ENCODE data around the gene CD163L1.

CD163L1 gene

DNA sequence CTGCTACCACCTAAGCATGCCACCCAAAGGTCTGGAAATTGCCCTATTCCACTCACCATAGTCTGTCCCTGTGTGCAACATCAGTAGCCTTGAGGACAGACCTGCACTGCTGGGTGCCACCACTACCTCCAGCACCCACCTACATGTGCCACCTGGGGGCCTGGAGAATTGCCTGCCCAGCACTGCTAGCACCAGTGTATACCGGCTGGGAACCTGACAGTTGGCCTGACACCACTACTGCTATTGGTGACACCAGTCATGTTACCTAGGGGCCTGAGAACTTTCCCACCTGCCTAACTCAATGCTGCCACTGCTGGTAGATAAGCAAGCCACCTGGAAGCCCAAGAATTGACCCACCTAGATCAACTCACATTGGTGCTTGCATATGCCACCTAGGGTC, 60.8 kb downstream of the CD163L1 start:
- no peak for TF ChIP-seq MYC (IDR thresholded peaks at IDR 0.05; ENCODE audit: low read depth, low read length)
- TF ChIP-seq, protein P1, sequence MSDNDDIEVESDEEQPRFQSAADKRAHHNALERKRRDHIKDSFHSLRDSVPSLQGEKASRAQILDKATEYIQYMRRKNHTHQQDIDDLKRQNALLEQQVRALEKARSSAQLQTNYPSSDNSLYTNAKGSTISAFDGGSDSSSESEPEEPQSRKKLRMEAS (IDR thresholded peaks at IDR 0.05; ENCODE audit: low read depth, low read length), result no peak
- TF ChIP-seq, protein P2, sequence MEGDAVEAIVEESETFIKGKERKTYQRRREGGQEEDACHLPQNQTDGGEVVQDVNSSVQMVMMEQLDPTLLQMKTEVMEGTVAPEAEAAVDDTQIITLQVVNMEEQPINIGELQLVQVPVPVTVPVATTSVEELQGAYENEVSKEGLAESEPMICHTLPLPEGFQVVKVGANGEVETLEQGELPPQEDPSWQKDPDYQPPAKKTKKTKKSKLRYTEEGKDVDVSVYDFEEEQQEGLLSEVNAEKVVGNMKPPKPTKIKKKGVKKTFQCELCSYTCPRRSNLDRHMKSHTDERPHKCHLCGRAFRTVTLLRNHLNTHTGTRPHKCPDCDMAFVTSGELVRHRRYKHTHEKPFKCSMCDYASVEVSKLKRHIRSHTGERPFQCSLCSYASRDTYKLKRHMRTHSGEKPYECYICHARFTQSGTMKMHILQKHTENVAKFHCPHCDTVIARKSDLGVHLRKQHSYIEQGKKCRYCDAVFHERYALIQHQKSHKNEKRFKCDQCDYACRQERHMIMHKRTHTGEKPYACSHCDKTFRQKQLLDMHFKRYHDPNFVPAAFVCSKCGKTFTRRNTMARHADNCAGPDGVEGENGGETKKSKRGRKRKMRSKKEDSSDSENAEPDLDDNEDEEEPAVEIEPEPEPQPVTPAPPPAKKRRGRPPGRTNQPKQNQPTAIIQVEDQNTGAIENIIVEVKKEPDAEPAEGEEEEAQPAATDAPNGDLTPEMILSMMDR (IDR thresholded peaks at IDR 0.05; ENCODE audit: low read depth, low read length), result no peak
- no peak for TF ChIP-seq POLR2A (IDR thresholded peaks at IDR 0.05; ENCODE audit: extremely low read depth, insufficient read length)
- H3K4me3 ChIP-seq (ENCODE audit: low read depth, low read length), result no peak overlapping the region
- no peak for DNase-seq (ENCODE audit: low read depth)

DNA sequence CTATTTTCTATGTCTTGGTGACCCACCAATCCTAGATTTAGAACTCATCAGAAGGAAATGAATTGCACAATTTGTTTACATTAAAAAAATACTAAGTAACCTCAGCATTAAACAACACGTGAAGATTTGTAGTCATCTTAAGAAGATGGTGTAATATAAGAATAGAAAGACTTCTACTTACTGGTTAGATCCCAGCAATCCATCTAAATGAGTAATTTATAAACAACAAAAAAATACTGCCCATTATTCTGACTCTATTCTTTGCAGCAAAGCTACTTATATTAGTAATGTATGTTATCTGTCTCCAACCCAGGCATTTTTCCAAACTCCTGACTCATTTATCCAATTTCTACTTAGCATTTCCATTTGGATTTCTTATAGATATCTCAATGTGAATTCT, 67.8 kb downstream of the CD163L1 start:
- no peak for TF ChIP-seq POLR2A (IDR thresholded peaks at IDR 0.05; ENCODE audit: extremely low read depth, insufficient read length)
- TF ChIP-seq, protein P1 (IDR thresholded peaks at IDR 0.05; ENCODE audit: low read depth, low read length), result no peak
- TF ChIP-seq, protein P2 (IDR thresholded peaks at IDR 0.05; ENCODE audit: low read depth, low read length), result no peak
- no peak for TF ChIP-seq MYC (IDR thresholded peaks at IDR 0.05; ENCODE audit: low read depth, low read length)
- no peak overlapping the region for H3K4me3 ChIP-seq (ENCODE audit: low read depth, low read length)
- no peak for DNase-seq (ENCODE audit: low read depth)

DNA sequence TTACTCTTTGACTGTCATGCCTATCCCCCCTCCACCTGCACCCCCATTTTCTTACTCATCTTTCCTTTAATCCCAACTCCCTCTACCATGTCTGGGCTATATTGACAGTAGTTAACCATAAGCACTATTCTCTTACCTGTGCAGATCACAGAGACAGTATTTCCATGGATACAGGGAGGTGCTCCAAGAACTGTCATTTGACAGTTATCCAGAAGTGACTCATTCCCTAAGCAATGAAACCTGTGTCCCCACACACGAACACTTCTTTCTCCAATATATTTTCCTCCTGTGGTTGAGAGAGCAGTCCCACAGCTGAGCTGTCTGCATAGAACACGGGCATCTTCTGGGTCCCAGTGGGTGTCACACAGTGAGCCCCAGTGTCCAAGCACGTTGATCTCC, 68.8 kb downstream of the CD163L1 start:
- no peak for DNase-seq (ENCODE audit: low read depth)
- no peak overlapping the region for H3K4me3 ChIP-seq (ENCODE audit: low read depth, low read length)
- TF ChIP-seq, protein P2 (IDR thresholded peaks at IDR 0.05; ENCODE audit: low read depth, low read length), result no peak
- TF ChIP-seq MYC (IDR thresholded peaks at IDR 0.05; ENCODE audit: low read depth, low read length), result no peak
- TF ChIP-seq POLR2A (IDR thresholded peaks at IDR 0.05; ENCODE audit: extremely low read depth, insufficient read length), result no peak
- TF ChIP-seq, protein P1 (IDR thresholded peaks at IDR 0.05; ENCODE audit: low read depth, low read length), result no peak

DNA sequence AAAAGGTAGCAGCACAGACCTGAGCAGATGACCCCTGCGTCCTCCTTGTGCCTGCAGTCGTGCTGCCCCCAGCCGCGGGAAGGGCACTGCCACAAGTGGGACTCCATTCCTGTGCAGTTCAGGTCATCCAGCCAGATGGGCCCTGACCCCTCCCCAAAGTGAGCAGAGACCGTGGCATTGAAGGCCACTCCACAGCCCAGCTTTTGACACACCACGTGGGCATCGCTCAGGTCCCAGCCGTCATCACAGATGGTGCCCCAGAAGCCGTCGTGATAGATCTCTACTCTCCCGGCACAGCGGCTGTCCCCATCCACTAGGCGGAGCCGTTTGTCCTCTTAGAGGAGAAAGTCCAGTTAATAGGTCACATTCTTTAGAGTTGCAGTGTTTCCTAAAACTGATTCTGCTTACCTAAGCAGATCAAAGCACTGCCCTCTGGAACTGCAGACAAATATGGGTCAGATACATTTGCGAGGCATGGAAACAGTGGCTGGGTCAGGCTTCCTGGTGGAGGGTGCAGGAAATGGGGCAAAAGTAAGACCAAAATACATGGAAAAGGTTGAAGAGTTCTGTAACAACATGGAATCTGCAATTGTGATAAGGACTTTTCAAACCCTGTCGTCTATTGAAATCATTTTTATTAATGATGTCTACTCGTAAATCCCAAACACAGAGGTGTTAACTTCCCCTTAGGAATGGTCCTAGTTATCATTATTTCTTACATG, 69.4 kb downstream of the CD163L1 start:
- no peak overlapping the region for H3K4me3 ChIP-seq (ENCODE audit: low read depth, low read length)
- TF ChIP-seq MYC (IDR thresholded peaks at IDR 0.05; ENCODE audit: low read depth, low read length) (peak; percentile 37; the same call in 1 of the 2 replicates), POLR2A (IDR thresholded peaks at IDR 0.05; ENCODE audit: extremely low read depth, insufficient read length) (no peak)
- TF ChIP-seq, protein P1 (IDR thresholded peaks at IDR 0.05; ENCODE audit: low read depth, low read length), result peak; percentile 81
- TF ChIP-seq, protein P2 (IDR thresholded peaks at IDR 0.05; ENCODE audit: low read depth, low read length), result peak; percentile 73
- peak; percentile 54 for DNase-seq (ENCODE audit: low read depth)

DNA sequence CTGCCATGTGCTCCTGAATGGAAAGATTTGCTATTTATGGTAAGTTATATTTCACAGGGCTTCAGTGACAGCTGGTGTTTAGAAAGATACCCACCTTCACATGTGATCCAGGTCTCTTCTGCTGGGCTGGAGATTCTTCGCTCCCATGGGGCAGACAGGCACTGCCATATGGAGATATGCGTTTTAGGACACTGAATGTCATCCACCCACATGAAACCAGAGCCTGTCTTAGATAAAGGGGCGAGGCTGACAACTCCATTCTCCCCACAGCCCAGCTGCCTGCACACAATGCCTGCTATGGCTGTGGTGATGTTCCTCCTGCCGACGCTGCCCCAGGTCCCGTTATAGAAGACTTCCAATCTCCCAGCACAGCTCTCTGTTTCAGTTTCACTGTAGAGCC, 70.7 kb downstream of the CD163L1 start:
- no peak for DNase-seq (ENCODE audit: low read depth)
- H3K4me3 ChIP-seq (ENCODE audit: low read depth, low read length), result no peak overlapping the region
- TF ChIP-seq, protein P2 (IDR thresholded peaks at IDR 0.05; ENCODE audit: low read depth, low read length), result no peak
- TF ChIP-seq POLR2A (IDR thresholded peaks at IDR 0.05; ENCODE audit: extremely low read depth, insufficient read length) (no peak), MYC (IDR thresholded peaks at IDR 0.05; ENCODE audit: low read depth, low read length) (no peak)
- TF ChIP-seq, protein P1 (IDR thresholded peaks at IDR 0.05; ENCODE audit: low read depth, low read length), result no peak
